T-helper 2 cell (primary cell): ENCODE data around the gene TBC1D16.

ENCODE experiments used
- DNase-seq, 5 experiments: peaks; one replicate each; pipeline versions ENCODE4 v3.0.0 to v3.0.0-alpha.2; 2012 to 2022

Gene TBC1D16

GRCh38 chr17:79936641-79937381, 98.9 kb downstream of the TBC1D16 start:
- peak in 1 of 5 experiments; percentile 14 for DNase-seq

- DNase-seq: no peak
Observed at GRCh38 chr17:79936050-79936449, 99.6 kb downstream of the TBC1D16 start.

GRCh38 chr17:79935197-79935885, 100.3 kb downstream of the TBC1D16 start:
- no peak for DNase-seq

GRCh38 chr17:79934653-79934970, 101.1 kb downstream of the TBC1D16 start:
- DNase-seq: no peak

GRCh38 chr17:79933863-79934652, 101.6 kb downstream of the TBC1D16 start:
- peak in 1 of 5 experiments; percentile 24 for DNase-seq

- no peak for DNase-seq
Observed at GRCh38 chr17:79932451-79933306, 103.0 kb downstream of the TBC1D16 start.

GRCh38 chr17:79931817-79932309, 103.8 kb downstream of the TBC1D16 start:
- DNase-seq: no peak

GRCh38 chr17:79930877-79931816, 104.5 kb downstream of the TBC1D16 start:
- no peak for DNase-seq

GRCh38 chr17:79930062-79930876, 105.4 kb downstream of the TBC1D16 start:
- no peak for DNase-seq

- no peak for DNase-seq
Observed at GRCh38 chr17:79929257-79930061, 106.2 kb downstream of the TBC1D16 start.

- no peak for DNase-seq
Observed at GRCh38 chr17:79928502-79929256, 107.0 kb downstream of the TBC1D16 start.

GRCh38 chr17:79927688-79928501, 107.8 kb downstream of the TBC1D16 start:
- no peak for DNase-seq

- DNase-seq: peak in 1 of 5 experiments; percentile 29
Observed at GRCh38 chr17:79927136-79927661, 108.5 kb downstream of the TBC1D16 start.

GRCh38 chr17:79926605-79927135, 109.0 kb downstream of the TBC1D16 start:
- no peak for DNase-seq

GRCh38 chr17:79926142-79926604, 109.5 kb downstream of the TBC1D16 start:
- DNase-seq: no peak

GRCh38 chr17:79925242-79925957, 110.3 kb downstream of the TBC1D16 start:
- no peak for DNase-seq
